Adipose tissue (tissue), 3 donors: ENCODE results near the gene CENPS. TPM values are rescaled to one million over a fixed set of nuclear protein-coding genes. Genes with fewer than 3 reads are reported as not detected.
"Not testable (repeated sequence)": the region's sequence is repeated elsewhere in the genome, so short reads cannot be mapped to it uniquely, and the experiment has no call there.

Source experiments
- H3K27ac ChIP-seq: one replicate; pipeline ENCODE4 v1.5.1; 2013; ENCODE audit warnings: low read depth, low read length
- WGBS, 3 donors: extraction: QIAGEN DNeasy Blood & Tissue Kit; methylation state at CpG; one replicate each; pipeline ENCODE4 v1.1.7; 2013; 5-methylcytosine and 5-hydroxymethylcytosine counted together
- polyA plus RNA-seq, 3 donors: library from polyadenylated mRNA; stranded (reverse); fragments of 200-250 nt; gene quantifications; one replicate each; pipeline ENCODE4 v1.2.3, GENCODE V29; 2013
- donor health status: healthy with polysubstance abuse.
- donor health status: Bipolar disorder and iron deficiency.
- donor health status: healthy.

The CENPS gene
- polyA plus RNA-seq, 3 donors = 7.6 to 14.1 (median 9.7) TPM

GRCh38 chr1:10474309-10474612 lies 44.0 kb downstream of the CENPS start:
- H3K27ac ChIP-seq = not testable (repeated sequence)
- 82 to 91% (median 87%) methylated on average over 10 of the region's 10 CpGs for WGBS, 3 donors

DNA sequence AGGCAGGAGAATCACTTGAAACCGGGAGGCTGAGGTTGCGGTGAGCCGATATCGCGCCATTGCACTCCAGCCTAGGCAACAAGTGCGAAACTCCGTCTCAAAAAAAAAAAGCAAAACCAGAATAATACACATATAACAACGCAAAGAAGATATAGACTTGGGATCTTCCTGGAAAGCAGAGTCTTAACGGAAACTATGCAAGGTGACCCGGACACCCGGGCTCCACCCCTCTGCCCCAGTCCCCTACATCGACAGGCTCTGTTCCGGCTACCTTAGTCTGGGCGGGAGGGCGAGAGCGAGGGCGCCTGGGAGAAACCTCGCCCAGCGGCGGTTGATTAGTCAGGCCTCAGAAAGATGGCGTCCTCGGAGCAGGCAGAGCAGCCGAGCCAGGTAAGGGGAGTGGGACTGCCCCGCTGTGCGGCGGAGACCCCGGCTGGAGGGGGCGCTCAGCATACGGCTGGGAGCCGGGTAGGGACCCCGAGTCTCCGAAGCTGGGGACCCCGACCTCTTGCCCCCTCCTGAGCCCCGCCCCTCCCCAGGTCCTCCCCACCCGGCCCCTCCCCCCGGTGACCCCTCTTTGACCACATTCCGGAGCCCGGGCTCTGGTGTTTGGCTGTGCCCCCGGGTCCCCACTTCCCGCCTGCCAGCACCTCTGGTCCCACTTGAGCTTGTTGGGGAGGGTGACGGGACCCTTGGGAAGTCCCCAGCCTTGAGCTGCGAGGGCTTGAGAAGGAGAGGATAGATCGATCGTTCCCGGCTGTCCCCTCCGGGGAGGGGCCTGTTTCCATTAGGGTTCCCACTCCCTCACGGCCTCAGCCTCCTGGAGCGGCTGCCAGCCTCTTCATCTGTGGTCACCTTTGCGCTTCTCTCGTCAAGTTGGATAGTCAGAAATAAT lies 44.6 kb downstream of the CENPS start, which contains the start of gene PEX14:
Gene PEX14 (plus strand): TSS at position 338 of the 895 bp plus-strand sequence. CDS start 17 bp downstream, at position 355.
- peak within 1 kb of the TSS; percentile 64 for H3K27ac ChIP-seq
- 8 to 13% (median 10%) methylated on average over 40 to 50 of the region's 50 CpGs for WGBS, 3 donors

DNA sequence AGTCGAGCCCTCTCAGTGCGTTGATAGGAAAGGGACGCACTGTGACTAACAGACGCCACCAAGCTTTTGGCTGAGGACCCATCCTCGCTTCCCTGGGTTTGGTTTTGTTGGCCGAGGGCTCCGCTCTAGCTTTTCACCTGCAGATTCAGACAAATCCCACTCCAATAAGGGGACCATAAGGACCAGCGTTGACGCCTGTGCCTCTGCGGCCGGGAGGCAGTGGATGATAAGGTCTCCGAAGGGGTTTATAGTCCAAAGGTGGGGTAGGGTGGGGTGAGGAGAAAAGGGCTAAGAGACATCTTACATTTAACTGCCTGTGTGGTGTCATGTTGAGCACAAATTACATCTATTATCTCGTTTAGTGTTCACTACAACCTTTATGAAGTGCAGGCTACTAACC lies 45.3 kb downstream of the CENPS start:
- H3K27ac ChIP-seq = no peak overlapping the region
- WGBS, 3 donors = 1 to 3% (median 2%) methylated on average over 13 of the region's 13 CpGs

DNA sequence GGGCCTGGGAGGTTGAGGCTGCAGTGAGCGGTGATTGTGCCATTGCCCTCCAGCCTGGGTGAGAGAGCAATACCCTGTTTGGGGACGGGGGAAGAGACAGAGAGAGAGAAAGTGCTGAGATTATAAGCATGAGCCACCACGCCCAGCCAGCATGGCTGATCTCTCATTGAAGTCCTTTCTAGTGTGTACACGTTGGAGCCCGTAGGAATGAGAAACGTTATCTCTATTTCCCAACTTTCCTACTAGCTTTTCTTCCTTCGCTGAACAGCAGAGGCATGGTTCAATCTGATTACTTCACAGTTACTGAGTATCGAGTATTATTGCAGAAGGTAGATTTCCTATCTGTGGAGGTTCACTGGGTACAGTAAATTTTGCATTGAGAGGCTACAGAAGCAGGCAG lies 49.1 kb downstream of the CENPS start:
- no peak overlapping the region for H3K27ac ChIP-seq
- 63 to 75% (median 66%) methylated on average over 8 of the region's 8 CpGs for WGBS, 3 donors

GRCh38 chr1:10480614-10481013 lies 50.4 kb downstream of the CENPS start:
- no peak overlapping the region for H3K27ac ChIP-seq
- 67 to 96% (median 94%) methylated on average over 2 of the region's 2 CpGs for whole genome bisulfite sequencing, 3 donors

GRCh38 chr1:10484521-10484920 lies 54.3 kb downstream of the CENPS start:
- no peak overlapping the region for H3K27ac ChIP-seq
- WGBS, 3 donors = 52 to 85% (median 57%) methylated on average over 6 of the region's 6 CpGs

DNA sequence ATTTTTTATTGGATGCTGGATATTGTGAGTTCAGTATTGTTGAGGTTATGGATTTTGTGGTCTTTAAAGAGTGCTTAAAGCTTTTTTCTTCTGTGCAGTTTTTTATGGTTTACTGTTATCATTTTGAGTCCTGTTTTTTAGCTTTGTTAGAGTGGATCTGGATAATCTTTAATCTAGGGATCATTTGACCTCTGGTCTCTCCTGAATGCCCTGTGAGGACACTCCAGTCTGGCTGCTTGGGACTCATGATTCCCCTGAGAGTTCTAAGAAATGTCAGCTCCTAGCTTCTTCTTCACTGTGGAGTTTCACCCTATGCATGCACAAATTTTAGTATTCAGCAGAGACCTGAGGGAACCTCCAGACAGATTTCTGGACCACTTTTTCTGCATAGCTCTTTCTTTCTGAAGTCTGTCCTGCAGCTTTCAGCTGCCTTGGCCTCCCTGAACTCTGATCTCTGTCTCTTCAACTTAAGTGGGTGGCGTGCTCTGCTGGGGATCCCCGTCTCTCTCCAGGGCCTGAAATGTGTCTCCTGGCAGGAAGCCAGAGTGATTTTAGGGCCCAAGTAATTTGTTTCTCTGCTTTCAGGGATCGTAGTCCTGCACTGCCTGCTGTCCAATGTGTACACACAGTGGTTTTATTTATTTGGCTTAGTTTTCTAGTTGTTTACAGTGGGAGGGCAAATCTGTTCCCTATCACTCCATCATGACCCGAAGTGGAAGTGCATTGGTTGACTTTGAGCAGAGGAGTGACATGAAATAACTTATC lies 59.2 kb downstream of the CENPS start:
- 33 to 65% (median 45%) methylated on average over 4 of the region's 4 CpGs for WGBS, 3 donors
- no peak overlapping the region for H3K27ac ChIP-seq

DNA sequence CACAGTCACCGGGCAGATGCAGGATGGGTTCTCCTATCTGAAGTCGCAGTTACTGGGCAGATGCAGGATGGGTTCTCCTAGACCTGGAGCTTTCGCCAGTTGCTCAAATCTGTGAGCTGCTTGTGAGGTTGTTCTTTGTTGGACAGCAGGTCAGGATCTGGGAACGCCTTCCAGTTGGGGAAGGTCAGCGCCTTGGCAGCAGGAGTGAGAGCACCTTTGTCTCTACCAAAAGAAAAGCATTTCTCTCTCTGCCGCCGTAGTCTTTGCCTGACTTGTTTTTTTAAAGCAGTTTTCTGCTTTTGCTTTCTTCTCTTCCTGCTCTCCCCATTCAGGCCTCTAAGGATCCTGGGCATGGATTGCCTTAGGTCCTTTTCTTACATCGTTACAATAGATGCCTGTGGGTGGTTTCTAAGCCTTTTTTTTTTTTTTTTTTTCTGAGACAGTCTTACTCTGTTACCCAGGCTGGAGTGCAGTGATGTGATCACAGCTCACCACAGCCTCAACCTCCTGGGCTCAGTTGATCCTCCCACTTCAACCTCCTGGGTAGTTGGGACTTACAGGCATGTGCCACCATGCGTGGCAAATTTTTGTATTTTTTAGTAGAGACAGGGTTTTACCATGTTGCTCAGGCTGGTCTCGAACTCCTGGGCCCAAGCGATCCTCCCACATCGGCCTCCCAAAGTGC lies 60.2 kb downstream of the CENPS start:
- 72 to 86% (median 86%) methylated on average over 12 of the region's 12 CpGs for WGBS, 3 donors
- H3K27ac ChIP-seq = no peak overlapping the region

Other genes starting within 250 kb of the CENPS start
- 10 to 100 TPM in 1 of 3 donors, 1 to 10 TPM in 2; 9.1 to 10.5 (median 9.2) TPM for gene KIF1B, start 219.9 kb upstream of the CENPS start, polyA plus RNA-seq
- gene PGD, start 31.4 kb upstream of the CENPS start, polyA plus RNA-seq = 100 to 1,000 TPM in 2 of 3 donors, 10 to 100 TPM in 1; 54.1 to 306 (median 120) TPM
- gene CORT, start 19.6 kb downstream of the CENPS start, polyA plus RNA-seq = under 1 TPM in 2 of 3 donors, not detected in 1; 0.14 to 0.34 TPM
- gene DFFA, start 42.1 kb downstream of the CENPS start, polyA plus RNA-seq = 10 to 100 TPM; 10.8 to 17.4 (median 16.0) TPM
- 10 to 100 TPM in 2 of 3 donors, 1 to 10 TPM in 1; 9.2 to 26.6 (median 10.8) TPM for gene PEX14, start 44.5 kb downstream of the CENPS start, polyA plus RNA-seq